Psoas muscle (tissue), 8 donors: ENCODE measurements around the gene SNRNP40. TPM values are rescaled to one million over a fixed set of nuclear protein-coding genes. Genes with fewer than 3 reads are reported as not detected.

Source experiments
- ATAC-seq, 4 donors: fragments of 200-7000 bp; cut with Tn5 transposase; one replicate each; pipeline ENCODE4 v1.9.1; 2020; ENCODE audit warnings: moderate library complexity in 3 of 4, mild to moderate bottlenecking in 2 of 4
- DNase-seq, 2 donors: peaks; one replicate each; pipeline ENCODE4 v3.0.0-alpha.2; 2020
- H3K27ac ChIP-seq: fragments of 200-600 bp; one replicate; pipeline ENCODE4 v1.8.0; 2022
- H3K27me3 ChIP-seq, 3 donors: fragments of 200-600 bp in 1 of 3; one replicate each; pipeline versions ENCODE4 v1.6.1 to v1.8.0; 2013 to 2022; ENCODE audit warnings: low read length in 2 of 3, mild to moderate bottlenecking in 2 of 3, moderate library complexity in 1 of 3; ENCODE audit not compliant: insufficient read depth in 3 of 3
- H3K36me3 ChIP-seq, 2 donors: fragments of 200-600 bp in 1 of 2; one replicate each; pipeline versions ENCODE4 v1.6.1 to v1.8.0; 2013 to 2022; ENCODE audit warnings: low read depth in 1 of 2, mild to moderate bottlenecking in 1 of 2, moderate library complexity in 1 of 2; ENCODE audit not compliant: insufficient read depth in 1 of 2
- H3K4me1 ChIP-seq: fragments of 200-600 bp; one replicate; pipeline ENCODE4 v1.8.0; 2022
- H3K4me3 ChIP-seq: fragments of 200-600 bp; one replicate; pipeline ENCODE4 v1.8.0; 2022; ENCODE audit warnings: mild to moderate bottlenecking
- H3K9me3 ChIP-seq: fragments of 200-600 bp; one replicate; pipeline ENCODE4 v1.8.0; 2022
- WGBS, 3 donors: extraction: QIAGEN DNeasy Blood & Tissue Kit; methylation state at CpG; one replicate each; pipeline versions ENCODE4 v1.1.6 to v1.1.7; 2013; 5-methylcytosine and 5-hydroxymethylcytosine counted together
- intact Hi-C, 2 donors: fragments of 100-400 bp; cut with DNase I; formaldehyde crosslinking; loops; one replicate each; pipeline versions ENCODE4 v1.11.0 to v1.14.2; 2022
- polyA plus RNA-seq, 3 donors: library from polyadenylated mRNA; stranded (reverse); fragments of 200-250 nt; gene quantifications; one replicate each; pipeline ENCODE4 v1.2.3, GENCODE V29; 2013
- total RNA-seq, 4 donors: library from RNA; stranded (reverse); fragmentation: NEBNext Ultra II Directional in 2 of 4; extraction: Animal tissue kit (Norgen Biotek cat#: 25700) in 2 of 4; gene quantifications; one replicate each; pipeline versions ENCODE4 v1.2.1 to v1.2.4, GENCODE V29; 2021 to 2023
- TF ChIP-seq, protein P1 (sequence below): fragments of 200-600 bp; IDR thresholded peaks from one replicate; pipeline ENCODE4 v1.8.0; 2022; ENCODE audit warnings: antibody characterized with exemption
- donor health status: healthy with polysubstance abuse.
- donor health status: DM: no; HTN: no; CAD: no; lungs with moderate emphysema.
- donor health status: Bipolar disorder and iron deficiency.
- donor health status: healthy.
- donor health status: DM: yes; HTN: yes; CAD: no.
- donor health status: DM: no; HTN: no; CAD: no.
- donor health status: DM: no; HTN: no; CAD: no.
- donor health status: DM: yes; HTN: yes; CAD: no.

Gene SNRNP40
- total and polyA plus RNA-seq, 7 donors, result 13.5 to 22.7 (median 19.4) TPM

DNA sequence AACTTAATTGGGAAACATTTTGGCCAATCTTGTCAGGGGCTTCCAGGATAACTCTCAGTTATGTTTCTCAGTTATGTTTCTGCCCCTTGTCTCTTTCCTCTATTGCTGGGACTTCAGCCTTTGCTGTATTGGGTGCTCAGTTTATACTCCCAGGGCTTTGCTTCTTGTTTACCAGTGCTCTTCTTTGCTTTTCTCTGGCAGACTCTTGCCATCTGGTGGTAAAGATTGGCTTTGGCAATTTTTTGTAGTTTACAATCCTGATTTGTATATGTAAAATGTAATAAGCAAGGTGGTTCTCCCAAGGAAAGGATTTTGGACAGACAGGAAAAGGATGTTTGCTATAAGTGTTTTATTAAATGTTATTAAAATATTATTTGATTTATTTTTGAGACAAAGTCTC lies 38.4 kb upstream of the SNRNP40 start:
- Histone ChIP-seq H3K27me3 (no peaks in the 10 kb centered on the region), H3K27ac (no peak overlapping the region), H3K4me3 (no peak overlapping the region), H3K9me3 (no peaks in the 10 kb centered on the region), H3K36me3 (peaks cover 0 to 32% of the 10 kb centered on the region in 2 donors), H3K4me1 (no peaks in the 10 kb centered on the region)
- TF ChIP-seq, protein P1, sequence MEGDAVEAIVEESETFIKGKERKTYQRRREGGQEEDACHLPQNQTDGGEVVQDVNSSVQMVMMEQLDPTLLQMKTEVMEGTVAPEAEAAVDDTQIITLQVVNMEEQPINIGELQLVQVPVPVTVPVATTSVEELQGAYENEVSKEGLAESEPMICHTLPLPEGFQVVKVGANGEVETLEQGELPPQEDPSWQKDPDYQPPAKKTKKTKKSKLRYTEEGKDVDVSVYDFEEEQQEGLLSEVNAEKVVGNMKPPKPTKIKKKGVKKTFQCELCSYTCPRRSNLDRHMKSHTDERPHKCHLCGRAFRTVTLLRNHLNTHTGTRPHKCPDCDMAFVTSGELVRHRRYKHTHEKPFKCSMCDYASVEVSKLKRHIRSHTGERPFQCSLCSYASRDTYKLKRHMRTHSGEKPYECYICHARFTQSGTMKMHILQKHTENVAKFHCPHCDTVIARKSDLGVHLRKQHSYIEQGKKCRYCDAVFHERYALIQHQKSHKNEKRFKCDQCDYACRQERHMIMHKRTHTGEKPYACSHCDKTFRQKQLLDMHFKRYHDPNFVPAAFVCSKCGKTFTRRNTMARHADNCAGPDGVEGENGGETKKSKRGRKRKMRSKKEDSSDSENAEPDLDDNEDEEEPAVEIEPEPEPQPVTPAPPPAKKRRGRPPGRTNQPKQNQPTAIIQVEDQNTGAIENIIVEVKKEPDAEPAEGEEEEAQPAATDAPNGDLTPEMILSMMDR, result peak; percentile 61
- intact Hi-C loops, result loop anchor here (1.0 to 2.0 kb wide), 2 partner anchors 150 kb away; no protein-coding TSS in a partner anchor
- DNase-seq (no peak), ATAC-seq (peak in 3 of 4 donors; percentile 61 to 83 (median 69))

DNA sequence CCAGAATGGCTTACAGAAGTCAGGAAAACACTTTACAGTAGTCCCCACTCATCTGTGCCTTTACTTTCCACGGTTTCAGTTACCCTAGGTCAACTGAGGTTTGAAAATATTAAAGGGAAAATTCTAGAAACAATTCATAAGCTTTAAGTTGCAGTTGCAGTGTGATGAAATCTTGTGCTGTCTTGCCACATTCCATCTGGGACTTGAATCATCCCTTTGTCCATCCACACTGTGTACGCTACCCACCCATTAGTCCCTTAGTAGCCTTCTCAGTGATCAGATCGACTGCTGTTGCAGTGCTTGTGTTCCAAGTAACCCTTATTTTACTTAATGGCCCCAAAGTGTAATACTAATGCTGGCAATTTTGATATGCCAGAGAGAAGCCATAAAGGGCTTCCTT lies 30.8 kb upstream of the SNRNP40 start:
- ATAC-seq, result no peak
- no peak overlapping the region for H3K27ac ChIP-seq
- intact Hi-C loops, result no loop called here
- no peaks in the 10 kb centered on the region for H3K9me3 ChIP-seq
- no peaks in the 10 kb centered on the region for H3K4me1 ChIP-seq
- peaks cover 0 to 15% of the 10 kb centered on the region in 2 donors for H3K36me3 ChIP-seq
- no peak overlapping the region for H3K4me3 ChIP-seq
- TF ChIP-seq, protein P1, result no peak
- no peak for DNase-seq
- 75 to 85% (median 77%) methylated on average over 3 of the region's 3 CpGs for WGBS, 3 donors
- H3K27me3 ChIP-seq, result no peaks in the 10 kb centered on the region

DNA sequence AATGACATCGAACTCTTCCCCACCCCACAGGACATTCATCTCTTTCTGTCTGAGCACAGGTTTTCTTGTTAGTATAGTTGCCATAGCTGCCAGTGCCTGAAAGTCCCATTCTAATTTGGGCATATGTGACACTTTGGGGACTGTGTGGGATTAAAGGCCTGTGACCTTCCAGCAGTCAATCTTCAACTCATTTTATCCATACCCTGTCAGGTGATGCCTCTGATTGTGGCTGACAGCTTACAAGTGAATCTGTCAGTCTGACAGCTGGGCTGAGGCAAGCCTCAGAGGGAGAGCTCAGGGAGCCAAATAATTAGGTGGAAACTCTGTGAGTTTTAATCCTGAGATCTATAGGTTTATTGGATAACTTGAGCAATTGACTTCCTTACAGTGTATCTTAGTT lies 29.9 kb upstream of the SNRNP40 start:
- no peaks in the 10 kb centered on the region for H3K4me1 ChIP-seq
- intact Hi-C loops, result no loop called here
- H3K27me3 ChIP-seq, result no peaks in the 10 kb centered on the region
- peaks cover 0 to 18% of the 10 kb centered on the region in 2 donors for H3K36me3 ChIP-seq
- DNase-seq, result no peak
- TF ChIP-seq, protein P1, result no peak
- H3K27ac ChIP-seq, result no peak overlapping the region
- H3K4me3 ChIP-seq, result no peak overlapping the region
- ATAC-seq, result peak in 2 of 4 donors; percentile 37 to 45
- 83 to 96% (median 90%) methylated on average over 1 of the region's 1 CpG for WGBS, 3 donors
- H3K9me3 ChIP-seq, result no peaks in the 10 kb centered on the region

DNA sequence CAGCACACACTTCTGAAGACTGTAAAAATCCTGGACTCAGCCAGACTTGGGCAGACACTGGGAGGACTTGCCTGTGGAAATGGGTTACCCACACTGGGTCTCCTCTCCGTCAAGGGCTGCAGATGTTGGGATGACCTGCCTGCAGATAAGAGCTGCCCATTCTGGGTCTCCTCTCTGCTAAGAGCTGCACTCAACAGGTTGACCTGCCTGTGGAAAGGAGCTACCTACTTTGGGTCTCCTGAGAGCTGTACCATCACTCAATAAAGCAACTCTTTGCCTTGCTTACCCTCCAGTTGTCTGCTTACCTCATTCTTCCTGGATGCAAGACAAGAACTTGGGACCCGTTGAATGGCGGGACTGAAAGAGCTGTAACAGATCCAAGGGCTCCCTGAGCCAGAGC lies 28.4 kb upstream of the SNRNP40 start:
- peak in 1 of 4 donors; percentile 33 for ATAC-seq
- WGBS, 3 donors, result 51 to 64% (median 64%) methylated on average over 3 of the region's 3 CpGs

More for the DNA sequence above, 28.4 kb upstream of the SNRNP40 start:
- TF ChIP-seq, protein P1, result no peak
- Histone ChIP-seq H3K36me3 (peaks cover 0 to 33% of the 10 kb centered on the region in 2 donors), H3K27me3 (no peaks in the 10 kb centered on the region), H3K4me3 (no peak overlapping the region), H3K9me3 (no peaks in the 10 kb centered on the region), H3K4me1 (no peaks in the 10 kb centered on the region), H3K27ac (no peak overlapping the region)
- DNase-seq, result no peak
- intact Hi-C loops, result no loop called here
